ENCODE data around the gene CTBS.
"Not testable (repeated sequence)": the region's sequence is repeated elsewhere in the genome, so short reads cannot be mapped to it uniquely, and the experiment has no call there.

CTBS gene

GRCh38 chr1:84584126-84584525 lies 9.9 kb upstream of the CTBS start:
- no peak for DNase-seq

GRCh38 chr1:84583648-84584047 lies 9.4 kb upstream of the CTBS start:
- DNase-seq = no peak

GRCh38 chr1:84582802-84583587 lies 8.8 kb upstream of the CTBS start:
- DNase-seq = no peak

- no peak for DNase-seq
Observed at GRCh38 chr1:84581648-84582047, 7.4 kb upstream of the CTBS start.

GRCh38 chr1:84574936-84575335 lies 696 bp upstream of the CTBS start:
- no peak for DNase-seq

- DNase-seq = no peak
Observed at GRCh38 chr1:84573481-84573966, 716 bp downstream of the CTBS start.

GRCh38 chr1:84571150-84571535 lies 3.1 kb downstream of the CTBS start:
- no peak for DNase-seq

GRCh38 chr1:84570436-84571149 lies 3.6 kb downstream of the CTBS start:
- no peak for DNase-seq

GRCh38 chr1:84569216-84569615 lies 5.0 kb downstream of the CTBS start:
- no peak for DNase-seq

- no peak for DNase-seq
Observed at GRCh38 chr1:84550826-84551225, 23.4 kb downstream of the CTBS start.

GRCh38 chr1:84541679-84542078 lies 32.6 kb downstream of the CTBS start:
- no peak for DNase-seq

- DNase-seq = no peak
Observed at GRCh38 chr1:84540759-84541158, 33.5 kb downstream of the CTBS start.

- no peak for DNase-seq
Observed at GRCh38 chr1:84539972-84540371, 34.3 kb downstream of the CTBS start.

- no peak for DNase-seq
Observed at GRCh38 chr1:84538599-84538998, 35.6 kb downstream of the CTBS start.

- DNase-seq = no peak
Observed at GRCh38 chr1:84525779-84526178, 48.5 kb downstream of the CTBS start.

- DNase-seq = no peak
Observed at GRCh38 chr1:84524590-84524989, 49.6 kb downstream of the CTBS start.

GRCh38 chr1:84510668-84511067 lies 63.6 kb downstream of the CTBS start:
- no peak for DNase-seq

GRCh38 chr1:84510165-84510564 lies 64.1 kb downstream of the CTBS start:
- no peak for DNase-seq

GRCh38 chr1:84509029-84509428 lies 65.2 kb downstream of the CTBS start:
- no peak for DNase-seq

- no peak for DNase-seq
Observed at GRCh38 chr1:84508510-84508909, 65.7 kb downstream of the CTBS start.

GRCh38 chr1:84507887-84508286 lies 66.4 kb downstream of the CTBS start:
- DNase-seq = not testable (repeated sequence)

GRCh38 chr1:84506729-84507453 lies 67.3 kb downstream of the CTBS start:
- DNase-seq = no peak

- DNase-seq = peak; percentile 70
Observed at GRCh38 chr1:84506002-84506728, 68.1 kb downstream of the CTBS start, which contains the start of the genes GNG5 and SPATA1. GNG5 (minus strand) TSS chr1:84506581; CDS start chr1:84506091, 490 bp downstream. SPATA1 (plus strand) TSS chr1:84506386; CDS start chr1:84516360, 9,974 bp downstream.

Data from 8988T (cell line).